NOMO-1 (cell line): ENCODE data around the gene TBC1D10A.

ENCODE experiments used
- DNase-seq, 2 experiments: peaks; one replicate each; lab custom pipeline; 2025; ENCODE audit not compliant: unreplicated experiment in 2 of 2; lab: John Stamatoyannopoulos, UW

Gene TBC1D10A

GRCh38 chr22:30326706-30327362 is at the start of gene TBC1D10A:
Gene TBC1D10A, minus strand, starts transcription at chr22:30326941. Its CDS starts 60 bp downstream, at chr22:30326881.
- DNase-seq, result peak; percentile 88 to 97

GRCh38 chr22:30375312-30375849 is 48.6 kb upstream of the TBC1D10A start:
- DNase-seq, result no peak

GRCh38 chr22:30373331-30374325 is 46.9 kb upstream of the TBC1D10A start:
- DNase-seq, result no peak

GRCh38 chr22:30372915-30373314 is 46.2 kb upstream of the TBC1D10A start:
- DNase-seq, result peak; percentile 68 to 88

GRCh38 chr22:30371981-30372380 is 45.2 kb upstream of the TBC1D10A start:
- DNase-seq, result no peak

GRCh38 chr22:30371321-30371720 is 44.6 kb upstream of the TBC1D10A start:
- no peak for DNase-seq

GRCh38 chr22:30370641-30371230 is 44.0 kb upstream of the TBC1D10A start:
- DNase-seq, result no peak

- DNase-seq, result no peak
Measured at GRCh38 chr22:30368420-30368819, 41.7 kb upstream of the TBC1D10A start.

GRCh38 chr22:30365891-30366290 is 39.1 kb upstream of the TBC1D10A start:
- DNase-seq, result no peak

GRCh38 chr22:30362651-30363281 is 36.0 kb upstream of the TBC1D10A start:
- no peak for DNase-seq

- DNase-seq, result no peak
Measured at GRCh38 chr22:30361916-30362650, 35.3 kb upstream of the TBC1D10A start.

- no peak for DNase-seq
Measured at GRCh38 chr22:30358541-30358940, 31.8 kb upstream of the TBC1D10A start.

- DNase-seq, result no peak
Measured at GRCh38 chr22:30357650-30358215, 31.0 kb upstream of the TBC1D10A start.

GRCh38 chr22:30357236-30357570 is 30.5 kb upstream of the TBC1D10A start:
- DNase-seq, result no peak

- peak; percentile 83 to 86 for DNase-seq
Measured at GRCh38 chr22:30356449-30357235, 29.9 kb upstream of the TBC1D10A start, which contains the start of the genes CCDC157 and SF3A1. Gene CCDC157, plus strand, starts transcription at chr22:30357007. Its CDS starts 8,994 bp downstream, at chr22:30366001. Gene SF3A1, minus strand, starts transcription at chr22:30356894. Its CDS starts 102 bp downstream, at chr22:30356792.

GRCh38 chr22:30354644-30355043 is 27.9 kb upstream of the TBC1D10A start:
- DNase-seq, result no peak

- DNase-seq, result no peak
Measured at GRCh38 chr22:30351226-30351625, 24.5 kb upstream of the TBC1D10A start.

- no peak for DNase-seq
Measured at GRCh38 chr22:30348809-30349208, 22.1 kb upstream of the TBC1D10A start.

GRCh38 chr22:30348404-30348803 is 21.7 kb upstream of the TBC1D10A start:
- DNase-seq, result no peak
